Kidney (tissue), 22 donors: ENCODE measurements around the gene SRGAP3. TPM values are rescaled to one million over a fixed set of nuclear protein-coding genes. Genes with fewer than 3 reads are reported as not detected.
A peak's percentile ranks its signal among the peaks of the same experiment; 100 is the strongest.

Source experiments
- DNase-seq, 5 donors: peaks; one replicate each; pipeline ENCODE4 v3.0.0-alpha.2; 2013 to 2020
- FAIRE-seq: peaks from 2 replicates; lab custom pipeline; 2012; peaks lifted over from hg19 to GRCh38; lab: Jason Lieb, UNC
- H3K27ac ChIP-seq, 2 donors: one replicate each; pipeline ENCODE4 v1.7.0; 2013; ENCODE audit warnings: low read depth in 2 of 2, low read length in 2 of 2, inconsistent platforms in 1 of 2
- H3K27me3 ChIP-seq: one replicate; pipeline ENCODE4 v1.7.1; 2013; ENCODE audit warnings: low read length, inconsistent platforms; ENCODE audit not compliant: control insufficient read depth, insufficient read depth
- H3K36me3 ChIP-seq, 3 donors: one replicate each; pipeline versions ENCODE4 v1.7.0 to v1.7.1; 2013; ENCODE audit warnings: low read length in 3 of 3, control low read depth in 1 of 3, inconsistent platforms in 1 of 3; ENCODE audit not compliant: insufficient read depth in 3 of 3, control insufficient read depth in 2 of 3
- H3K4me1 ChIP-seq, 3 donors: one replicate each; pipeline versions ENCODE4 v1.7.0 to v1.7.1; 2013; ENCODE audit warnings: low read length in 3 of 3, inconsistent platforms in 1 of 3, low read depth in 1 of 3; ENCODE audit not compliant: control insufficient read depth in 2 of 3, insufficient read depth in 2 of 3
- H3K4me3 ChIP-seq, 3 donors: one replicate each; pipeline versions ENCODE4 v1.7.0 to v1.8.1; 2013; ENCODE audit warnings: low read length in 3 of 3, control low read depth in 1 of 3, inconsistent platforms in 1 of 3
- H3K9ac ChIP-seq, 3 donors: one replicate each; pipeline versions ENCODE4 v1.7.0 to v1.7.1; 2013; ENCODE audit warnings: low read length in 3 of 3, control low read depth in 1 of 3, inconsistent platforms in 1 of 3
- H3K9me3 ChIP-seq, 3 donors: one replicate each; pipeline versions ENCODE4 v1.7.0 to v1.7.1; 2013; ENCODE audit warnings: low read length in 3 of 3, control low read depth in 1 of 3, inconsistent platforms in 1 of 3; ENCODE audit not compliant: control insufficient read depth in 2 of 3, insufficient read depth in 1 of 3
- CTCF ChIP-seq: IDR thresholded peaks from 3 replicates; pipeline ENCODE4 v1.5.1; 2012; ENCODE audit warnings: mild to moderate bottlenecking, moderate library complexity, borderline replicate concordance; ENCODE audit not compliant: insufficient read depth; ENCODE audit errors: extremely low read depth
- intact Hi-C: fragments of 100-400 bp; cut with DNase I; formaldehyde crosslinking; loops from one replicate; pipeline ENCODE4 v1.11.1; 2022
- long read RNA-seq, 10 donors: library from polyadenylated mRNA in 1 of 10; unstranded in 1 of 10; transcript quantifications; one replicate each; pipeline ENCODE4 v2.0.0 and lab custom pipeline, GENCODE V29; 2021 to 2026
- polyA plus RNA-seq: library from polyadenylated mRNA; stranded (reverse); fragments of 350-450 nt; fragmentation: Illumina TruSeq; extraction: RNeasy Lipid Tissue Mini Kit (QIAGEN cat#74804); gene quantifications from one replicate; pipeline ENCODE4 v1.2.3, GENCODE V29; 2014; ENCODE audit warnings: low read depth, low replicate concordance; ENCODE audit not compliant: insufficient read depth
- total RNA-seq: library from RNA; stranded (reverse); fragmentation: NEBNext Ultra II Directional; extraction: Animal tissue kit (Norgen Biotek cat#: 25700); gene quantifications from one replicate; pipeline ENCODE4 v1.2.1, GENCODE V29; 2021
- donor health status: control.
- donor health status: control.
- donor health status: control.
- donor health status: control.
- donor health status: control.
- donor health status: DM: yes; HTN: yes; CAD: no.
- donor health status: Normal renal cell carcinoma (clear cell type).

Gene SRGAP3
- total RNA-seq (24.3 TPM), polyA plus RNA-seq (4.1 TPM)
- long read RNA-seq, donor 1, result 0 reads
- long read RNA-seq, donor 2, result 0 reads
- long read RNA-seq, donor 3, full-length matches to known transcripts, result 1 of 1 reads
- long read RNA-seq, donor 3, partial matches to known transcripts, result 0 of 1 reads
- long read RNA-seq, donor 3, other reads (novel, unspliced or antisense), result 0 of 1 reads
- long read RNA-seq, donor 4, result 0 reads
- long read RNA-seq, donor 5, result 0 reads
- long read RNA-seq, donor 6, result 0 reads
- long read RNA-seq, donor 7, partial matches to known transcripts, result 3 of 9 reads
- long read RNA-seq, donor 7, other reads (novel, unspliced or antisense), result 6 of 9 reads
- long read RNA-seq, donor 8, result 0 reads
- long read RNA-seq, donor 9, result 0 reads
- long read RNA-seq, donor 10, partial matches to known transcripts, result 0 of 1 reads
- long read RNA-seq, donor 10, other reads (novel, unspliced or antisense), result 0 of 1 reads

GRCh38 chr3:9249273-9250192, at the start of gene SRGAP3:
Gene SRGAP3 (minus strand): TSS chr3:9249646. CDS start chr3:9248951, 695 bp downstream.
- intact Hi-C loops, result no loop called here
- Histone ChIP-seq H3K9ac (peak within 1 kb of the TSS; percentile 46 to 95 (median 62)), H3K4me1 (peaks cover 6 to 13% (median 11%) of the 10 kb centered on the region in 3 donors), H3K27me3 (no peaks in the 10 kb centered on the region), H3K27ac (peak within 1 kb of the TSS in 1 of 2 donors; percentile 29), H3K9me3 (no peaks in the 10 kb centered on the region), H3K36me3 (no peaks in the 10 kb centered on the region), H3K4me3 (peak within 1 kb of the TSS; percentile 73 to 98 (median 84))
- FAIRE-seq (peak; percentile 13), DNase-seq (peak; percentile 90 to 98 (median 95))
- TF ChIP-seq CTCF, result peak; percentile 38

- no peaks in the 10 kb centered on the region for H3K36me3 ChIP-seq
- H3K9me3 ChIP-seq, result no peaks in the 10 kb centered on the region
- FAIRE-seq (no peak), DNase-seq (no peak)
- TF ChIP-seq CTCF, result no peak
- H3K9ac ChIP-seq, result no peak overlapping the region
- H3K27me3 ChIP-seq, result no peaks in the 10 kb centered on the region
- no peak overlapping the region for H3K4me3 ChIP-seq
- intact Hi-C loops, result no loop called here
- H3K27ac ChIP-seq, result no peak overlapping the region
- H3K4me1 ChIP-seq, result peaks cover 0 to 3% (median 0%) of the 10 kb centered on the region in 3 donors
These were observed 48.8 kb upstream of the SRGAP3 start for GRCh38 chr3:9298236-9298635.

- no peaks in the 10 kb centered on the region for H3K27me3 ChIP-seq
- H3K27ac ChIP-seq, result no peak overlapping the region
- no peaks in the 10 kb centered on the region for H3K9me3 ChIP-seq
- DNase-seq, result no peak
- intact Hi-C loops, result no loop called here
- no peak overlapping the region for H3K9ac ChIP-seq
- FAIRE-seq, result no peak
- no peaks in the 10 kb centered on the region for H3K36me3 ChIP-seq
- no peak overlapping the region for H3K4me3 ChIP-seq
- TF ChIP-seq CTCF, result no peak
- H3K4me1 ChIP-seq, result no peaks in the 10 kb centered on the region
These were observed 46.8 kb upstream of the SRGAP3 start for GRCh38 chr3:9296241-9296640.
